NT2/D1 (cell line): ENCODE results near the gene ELN.

Experiments used
- YY1 ChIP-seq: IDR thresholded peaks from 2 replicates; pipeline ENCODE4 v1.6.1; 2011; ENCODE audit not compliant: insufficient read length, insufficient read depth
- ZNF274 ChIP-seq: IDR thresholded peaks from 2 replicates; pipeline ENCODE4 v1.6.1; 2011; ENCODE audit warnings: mild to moderate bottlenecking, low read depth, low read length

GRCh38 chr7:74009719-74010118 is 18.3 kb upstream of the ELN start:
- TF ChIP-seq YY1 (no peak), ZNF274 (no peak)
